ENCODE results near the gene MARCHF2. TPM values are rescaled to one million over a fixed set of nuclear protein-coding genes. Genes with fewer than 3 reads are reported as not detected.

The MARCHF2 gene
- polyA plus RNA-seq, 3 donors: 47.8 to 117 (median 90.8) TPM

GRCh38 chr19:8366961-8367326 lies 46.2 kb upstream of the MARCHF2 start:
- H4K20me1 ChIP-seq (ENCODE audit: insufficient read depth, low read length): no peaks in the 10 kb centered on the region
- H3K27me3 Mint-ChIP-seq (ENCODE audit: low read depth in 3 of 3): peaks cover 64 to 72% (median 66%) of the 10 kb centered on the region in 3 donors
- DNase-seq: no peak
- peaks cover 15 to 16% of the 10 kb centered on the region in 2 donors for H3K4me1 ChIP-seq (ENCODE audit: control insufficient read depth in 1 of 2, insufficient read depth in 2 of 2, low read length in 2 of 2)
- H3K4me3 Mint-ChIP-seq: no peak overlapping the region
- H3K27me3 ChIP-seq (ENCODE audit: control insufficient read depth in 2 of 2, insufficient read depth in 2 of 2, low read length in 2 of 2): peaks cover 12 to 53% of the 10 kb centered on the region in 2 donors
- H3K4me3 ChIP-seq (replicated peaks in 1 of 3; ENCODE audit: low read depth in 2 of 3, low read length in 3 of 3): no peak overlapping the region
- no peak overlapping the region for H3K9ac ChIP-seq (ENCODE audit: insufficient read depth, low read length, poor library complexity, severe bottlenecking)
- no peak overlapping the region for H3K4me2 ChIP-seq (replicated peaks; ENCODE audit: extremely low read depth, low read length, poor library complexity, severe bottlenecking)
- H3K4me1 Mint-ChIP-seq: peaks cover 27% of the 10 kb centered on the region
- peaks cover 0 to 13% of the 10 kb centered on the region in 2 donors for H3K9me3 ChIP-seq (replicated peaks in 1 of 2; ENCODE audit: control insufficient read depth in 1 of 2, insufficient read depth in 1 of 2, low read length in 2 of 2)
- intact Hi-C loops (cut with micrococcal nuclease): no loop called here
- H3K9me3 Mint-ChIP-seq: peaks cover 0 to 13% (median 4%) of the 10 kb centered on the region in 7 donors
- TF ChIP-seq, protein P1, sequence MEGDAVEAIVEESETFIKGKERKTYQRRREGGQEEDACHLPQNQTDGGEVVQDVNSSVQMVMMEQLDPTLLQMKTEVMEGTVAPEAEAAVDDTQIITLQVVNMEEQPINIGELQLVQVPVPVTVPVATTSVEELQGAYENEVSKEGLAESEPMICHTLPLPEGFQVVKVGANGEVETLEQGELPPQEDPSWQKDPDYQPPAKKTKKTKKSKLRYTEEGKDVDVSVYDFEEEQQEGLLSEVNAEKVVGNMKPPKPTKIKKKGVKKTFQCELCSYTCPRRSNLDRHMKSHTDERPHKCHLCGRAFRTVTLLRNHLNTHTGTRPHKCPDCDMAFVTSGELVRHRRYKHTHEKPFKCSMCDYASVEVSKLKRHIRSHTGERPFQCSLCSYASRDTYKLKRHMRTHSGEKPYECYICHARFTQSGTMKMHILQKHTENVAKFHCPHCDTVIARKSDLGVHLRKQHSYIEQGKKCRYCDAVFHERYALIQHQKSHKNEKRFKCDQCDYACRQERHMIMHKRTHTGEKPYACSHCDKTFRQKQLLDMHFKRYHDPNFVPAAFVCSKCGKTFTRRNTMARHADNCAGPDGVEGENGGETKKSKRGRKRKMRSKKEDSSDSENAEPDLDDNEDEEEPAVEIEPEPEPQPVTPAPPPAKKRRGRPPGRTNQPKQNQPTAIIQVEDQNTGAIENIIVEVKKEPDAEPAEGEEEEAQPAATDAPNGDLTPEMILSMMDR (IDR thresholded peaks at IDR 0.05): no peak
- no peaks in the 10 kb centered on the region for H3K79me2 ChIP-seq (ENCODE audit: insufficient read depth, low read length)
- H3K27ac Mint-ChIP-seq: peak overlapping the region in 1 of 7 donors; percentile 57
- H3K36me3 ChIP-seq (replicated peaks in 1 of 2; ENCODE audit: control insufficient read depth in 1 of 2, insufficient read depth in 2 of 2, low read length in 2 of 2): no peaks in the 10 kb centered on the region
- H2AFZ ChIP-seq (ENCODE audit: insufficient read depth, low read depth, low read length, poor library complexity, severe bottlenecking): no peak overlapping the region
- WGBS (ENCODE audit: insufficient coverage): 86% methylated on average over 7 of the region's 13 CpGs
- H3K36me3 Mint-ChIP-seq: peaks cover 0 to 1% of the 10 kb centered on the region in 2 donors
- no peak overlapping the region for H3K27ac ChIP-seq (ENCODE audit: low read depth in 1 of 2, low read length in 2 of 2)

- H2AFZ ChIP-seq (ENCODE audit: insufficient read depth, low read depth, low read length, poor library complexity, severe bottlenecking): no peak overlapping the region
- TF ChIP-seq, protein P1 (IDR thresholded peaks at IDR 0.05): no peak
- H3K9ac ChIP-seq (ENCODE audit: insufficient read depth, low read length, poor library complexity, severe bottlenecking): no peak overlapping the region
- H3K4me3 ChIP-seq (replicated peaks in 1 of 3; ENCODE audit: low read depth in 2 of 3, low read length in 3 of 3): no peak overlapping the region
- H3K27me3 ChIP-seq (ENCODE audit: control insufficient read depth in 2 of 2, insufficient read depth in 2 of 2, low read length in 2 of 2): peaks cover 12 to 48% of the 10 kb centered on the region in 2 donors
- Mint-ChIP-seq H3K9me3 (peaks cover 0 to 13% (median 4%) of the 10 kb centered on the region in 7 donors), H3K4me1 (peaks cover 22% of the 10 kb centered on the region), H3K27ac (peak overlapping the region in 1 of 7 donors; percentile 57), H3K4me3 (peak overlapping the region in 1 of 2 donors; percentile 69), H3K36me3 (peaks cover 0 to 1% of the 10 kb centered on the region in 2 donors), H3K27me3 (ENCODE audit: low read depth in 3 of 3) (peaks cover 58 to 67% (median 61%) of the 10 kb centered on the region in 3 donors)
- H3K4me1 ChIP-seq (ENCODE audit: control insufficient read depth in 1 of 2, insufficient read depth in 2 of 2, low read length in 2 of 2): peaks cover 13 to 15% of the 10 kb centered on the region in 2 donors
- H3K4me2 ChIP-seq (replicated peaks; ENCODE audit: extremely low read depth, low read length, poor library complexity, severe bottlenecking): no peak overlapping the region
- no peaks in the 10 kb centered on the region for H4K20me1 ChIP-seq (ENCODE audit: insufficient read depth, low read length)
- no peaks in the 10 kb centered on the region for H3K36me3 ChIP-seq (replicated peaks in 1 of 2; ENCODE audit: control insufficient read depth in 1 of 2, insufficient read depth in 2 of 2, low read length in 2 of 2)
- peaks cover 0 to 13% of the 10 kb centered on the region in 2 donors for H3K9me3 ChIP-seq (replicated peaks in 1 of 2; ENCODE audit: control insufficient read depth in 1 of 2, insufficient read depth in 1 of 2, low read length in 2 of 2)
- no peak overlapping the region for H3K27ac ChIP-seq (ENCODE audit: low read depth in 1 of 2, low read length in 2 of 2)
- H3K79me2 ChIP-seq (ENCODE audit: insufficient read depth, low read length): no peaks in the 10 kb centered on the region
- WGBS (ENCODE audit: insufficient coverage): 16% methylated on average over 17 of the region's 23 CpGs
- intact Hi-C loops (cut with micrococcal nuclease): no loop called here
- DNase-seq: no peak
Observed at GRCh38 chr19:8367327-8368001, 45.6 kb upstream of the MARCHF2 start.

Measured in CD14-positive monocyte (primary cell).